HFFc6 (cell line): Measurements from ENCODE around the gene MAGI3. TPM values are rescaled to one million over a fixed set of nuclear protein-coding genes. Genes with fewer than 3 reads are reported as not detected.

Experiments used
- DNase-seq: peaks from one replicate; pipeline ENCODE4 v3.0.0-alpha.2; 2018
- H3K27ac Mint-ChIP-seq: 2 replicates; pipeline ENCODE4 v1.8.0; 2020; ENCODE audit warnings: mild to moderate bottlenecking, mixed read lengths
- H3K27me3 Mint-ChIP-seq: 2 replicates; pipeline ENCODE4 v1.8.0; 2021; ENCODE audit warnings: mild to moderate bottlenecking, moderate library complexity, mixed read lengths; ENCODE audit not compliant: insufficient read depth
- H3K36me3 Mint-ChIP-seq: 2 replicates; pipeline ENCODE4 v1.8.0; 2021; ENCODE audit warnings: low read depth, mixed read lengths
- H3K4me1 Mint-ChIP-seq: 2 replicates; pipeline ENCODE4 v1.8.0; 2020; ENCODE audit warnings: low read depth, mixed read lengths
- H3K4me3 Mint-ChIP-seq: 2 replicates; pipeline ENCODE4 v1.8.0; 2020; ENCODE audit warnings: mild to moderate bottlenecking, moderate library complexity, mixed read lengths
- H3K9me3 Mint-ChIP-seq: 2 replicates; pipeline ENCODE4 v1.8.0; 2020; ENCODE audit warnings: mild to moderate bottlenecking, mixed read lengths
- total RNA-seq, 6 experiments: library from RNA; stranded (reverse); fragmentation: NEBNext Ultra II Directional; extraction: Animal tissue kit (Norgen Biotek cat#: 25700); gene quantifications; 2 replicates in 1 of 6; 3 replicates in 5 of 6; pipeline ENCODE4 v1.2.3, GENCODE V29; 2021
- TF ChIP-seq, protein P1 (sequence below): fragments of 200-600 bp; sonication (generic); IDR thresholded peaks from 2 replicates; pipeline ENCODE4 v1.5.0; 2021; ENCODE audit warnings: antibody characterized with exemption, mild to moderate bottlenecking

Gene MAGI3
- total RNA-seq, 6 experiments from 2014 or later = 5.1 to 8.2 (median 7.6) TPM

- peaks cover 8% of the 10 kb centered on the region; the same call in 1 of the 2 replicates for H3K4me1 Mint-ChIP-seq
- no peak overlapping the region for H3K27ac Mint-ChIP-seq
- TF ChIP-seq, protein P1, sequence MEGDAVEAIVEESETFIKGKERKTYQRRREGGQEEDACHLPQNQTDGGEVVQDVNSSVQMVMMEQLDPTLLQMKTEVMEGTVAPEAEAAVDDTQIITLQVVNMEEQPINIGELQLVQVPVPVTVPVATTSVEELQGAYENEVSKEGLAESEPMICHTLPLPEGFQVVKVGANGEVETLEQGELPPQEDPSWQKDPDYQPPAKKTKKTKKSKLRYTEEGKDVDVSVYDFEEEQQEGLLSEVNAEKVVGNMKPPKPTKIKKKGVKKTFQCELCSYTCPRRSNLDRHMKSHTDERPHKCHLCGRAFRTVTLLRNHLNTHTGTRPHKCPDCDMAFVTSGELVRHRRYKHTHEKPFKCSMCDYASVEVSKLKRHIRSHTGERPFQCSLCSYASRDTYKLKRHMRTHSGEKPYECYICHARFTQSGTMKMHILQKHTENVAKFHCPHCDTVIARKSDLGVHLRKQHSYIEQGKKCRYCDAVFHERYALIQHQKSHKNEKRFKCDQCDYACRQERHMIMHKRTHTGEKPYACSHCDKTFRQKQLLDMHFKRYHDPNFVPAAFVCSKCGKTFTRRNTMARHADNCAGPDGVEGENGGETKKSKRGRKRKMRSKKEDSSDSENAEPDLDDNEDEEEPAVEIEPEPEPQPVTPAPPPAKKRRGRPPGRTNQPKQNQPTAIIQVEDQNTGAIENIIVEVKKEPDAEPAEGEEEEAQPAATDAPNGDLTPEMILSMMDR = no peak
- H3K4me3 Mint-ChIP-seq = no peak overlapping the region
- H3K36me3 Mint-ChIP-seq = peaks cover 15% of the 10 kb centered on the region
- no peaks in the 10 kb centered on the region for H3K9me3 Mint-ChIP-seq
- no peaks in the 10 kb centered on the region for H3K27me3 Mint-ChIP-seq
- no peak for DNase-seq
Observed at GRCh38 chr1:113423826-113424225, 33.5 kb downstream of the MAGI3 start.

DNA sequence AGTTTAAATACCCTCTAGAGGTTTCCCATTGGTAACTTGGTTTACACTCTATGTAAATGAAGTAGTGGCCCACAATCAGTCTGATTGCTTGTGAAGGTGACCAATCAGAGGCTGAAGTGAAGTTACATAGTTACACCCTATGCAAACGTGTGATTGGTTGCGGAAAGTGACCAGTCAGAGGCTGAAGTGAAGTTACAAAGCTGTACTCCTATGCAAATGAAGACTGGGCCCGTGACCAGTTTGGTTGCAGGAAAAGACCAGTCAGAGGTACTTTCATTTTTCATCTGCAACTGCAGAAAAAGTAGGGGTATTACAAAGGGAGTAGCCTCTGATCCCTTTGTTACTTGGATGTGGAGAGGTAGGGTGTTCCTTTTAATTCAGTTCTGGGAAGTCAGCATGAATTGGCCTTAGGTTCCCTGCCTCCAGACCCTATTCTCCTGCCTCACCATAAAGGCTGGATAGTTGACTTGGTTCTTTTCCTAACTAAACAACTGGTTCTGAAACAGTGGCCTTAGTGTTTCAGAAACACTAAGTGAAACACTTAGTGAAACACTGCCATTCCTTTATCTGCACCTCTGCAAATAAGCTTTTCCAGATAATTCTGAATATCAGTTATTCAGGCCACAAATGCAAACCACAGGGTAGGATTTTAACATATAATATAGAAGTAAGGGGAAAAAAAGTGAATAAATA lies 39.3 kb downstream of the MAGI3 start:
- no peaks in the 10 kb centered on the region for H3K9me3 Mint-ChIP-seq
- no peak for DNase-seq
- no peak overlapping the region for H3K27ac Mint-ChIP-seq
- H3K4me1 Mint-ChIP-seq = peaks cover 12% of the 10 kb centered on the region
- H3K4me3 Mint-ChIP-seq = no peak overlapping the region
- no peaks in the 10 kb centered on the region; the same call in 1 of the 2 replicates for H3K36me3 Mint-ChIP-seq
- no peaks in the 10 kb centered on the region for H3K27me3 Mint-ChIP-seq
- TF ChIP-seq, protein P1 = no peak

GRCh38 chr1:113433184-113433583 lies 42.9 kb downstream of the MAGI3 start:
- Mint-ChIP-seq H3K27me3 (no peaks in the 10 kb centered on the region), H3K9me3 (no peaks in the 10 kb centered on the region), H3K4me3 (no peak overlapping the region), H3K4me1 (peaks cover 12% of the 10 kb centered on the region), H3K27ac (no peak overlapping the region), H3K36me3 (no peaks in the 10 kb centered on the region)
- DNase-seq = no peak
- TF ChIP-seq, protein P1 = no peak

DNA sequence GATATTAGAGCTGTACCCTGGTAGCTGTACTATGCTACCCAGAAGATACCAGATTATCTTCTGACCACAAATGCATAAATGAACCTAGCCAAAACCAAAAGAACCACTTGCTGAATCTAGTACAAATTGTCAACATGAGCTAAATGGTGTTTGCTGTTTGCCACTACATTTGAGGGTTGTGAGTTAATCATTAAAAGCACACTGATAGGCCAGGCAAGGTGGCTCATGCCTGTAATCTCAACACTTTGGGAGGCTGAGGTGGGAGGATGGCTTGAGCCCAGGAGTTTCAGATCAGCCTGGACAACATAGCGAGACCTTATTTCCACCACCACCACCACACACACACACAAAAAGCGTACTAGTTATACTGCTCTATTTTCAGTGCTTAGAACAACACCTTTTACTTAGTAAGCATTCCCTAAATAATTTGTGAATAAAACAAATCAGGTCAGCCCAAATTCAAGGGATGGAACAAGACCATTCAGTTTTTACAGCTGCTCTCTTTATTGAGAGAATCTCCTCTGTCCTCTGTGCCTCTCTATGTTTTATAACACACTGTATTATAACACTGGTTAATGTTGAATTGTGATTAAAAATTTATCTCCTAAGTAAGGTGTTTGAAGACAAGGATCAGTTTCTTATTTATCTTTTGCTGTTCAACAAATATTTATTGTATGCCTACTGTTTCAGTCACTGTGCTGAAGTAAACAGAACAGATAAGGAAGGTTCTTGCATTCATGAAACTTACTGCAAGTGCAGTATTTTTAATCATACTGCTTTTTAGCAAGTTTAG lies 44.0 kb downstream of the MAGI3 start:
- Mint-ChIP-seq H3K27ac (no peak overlapping the region), H3K27me3 (no peaks in the 10 kb centered on the region)

DNA sequence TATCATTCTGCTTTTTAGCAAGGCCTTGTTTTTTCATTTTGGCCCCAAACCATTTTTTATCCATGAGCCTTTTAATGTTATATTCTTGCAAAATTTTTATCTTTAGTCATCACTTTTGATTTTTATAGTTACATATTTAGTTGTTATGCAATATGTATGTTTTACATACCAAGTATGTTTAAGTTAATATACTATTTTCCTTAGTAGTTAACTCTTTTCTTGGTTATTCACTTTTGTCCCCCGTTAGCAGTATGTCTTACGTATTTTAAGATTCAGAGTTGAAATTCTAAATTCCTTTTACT lies 44.5 kb downstream of the MAGI3 start:
- Mint-ChIP-seq H3K27me3 (no peaks in the 10 kb centered on the region), H3K27ac (no peak overlapping the region), H3K4me3 (no peak overlapping the region), H3K9me3 (no peaks in the 10 kb centered on the region), H3K36me3 (no peaks in the 10 kb centered on the region), H3K4me1 (peaks cover 12% of the 10 kb centered on the region)
- no peak for DNase-seq
- TF ChIP-seq, protein P1 = no peak

More for the DNA sequence above, 44.0 kb downstream of the MAGI3 start:
- Mint-ChIP-seq H3K4me1 (peaks cover 12% of the 10 kb centered on the region), H3K36me3 (no peaks in the 10 kb centered on the region), H3K4me3 (no peak overlapping the region), H3K9me3 (no peaks in the 10 kb centered on the region)
- DNase-seq = no peak
- TF ChIP-seq, protein P1 = no peak
